BE2C (cell line): Measurements from ENCODE around the gene EPB42.

Experiments used
- DNase-seq: peaks from one replicate; pipeline ENCODE4 v3.0.0-alpha.2; 2020
- H3K27me3 ChIP-seq: fragments of 250-450 bp; sonication (Bioruptor Pico); 2 replicates; pipeline ENCODE4 v1.5.1; 2020; ENCODE audit warnings: mild to moderate bottlenecking
- H3K36me3 ChIP-seq: fragments of 250-450 bp; sonication (Bioruptor Pico); 2 replicates; pipeline ENCODE4 v1.5.1; 2020; ENCODE audit warnings: mild to moderate bottlenecking
- H3K4me1 ChIP-seq: fragments of 250-450 bp; sonication (Bioruptor Pico); 2 replicates; pipeline ENCODE4 v1.5.1; 2020
- H3K4me3 ChIP-seq: 2 replicates; pipeline ENCODE4 v1.5.1; 2011; ENCODE audit warnings: low read depth, low read length
- H3K9me3 ChIP-seq: fragments of 250-450 bp; sonication (Bioruptor Pico); 2 replicates; pipeline ENCODE4 v1.5.1; 2020
- CTCF ChIP-seq: IDR thresholded peaks from 2 replicates; pipeline ENCODE4 v1.5.1; 2012; ENCODE audit warnings: mild to moderate bottlenecking, low read depth, low read length

The EPB42 gene

GRCh38 chr15:43249236-43249635 is 28.4 kb upstream of the EPB42 start:
- no peak for TF ChIP-seq CTCF
- Histone ChIP-seq H3K9me3 (no peaks in the 10 kb centered on the region), H3K36me3 (no peaks in the 10 kb centered on the region), H3K27me3 (no peaks in the 10 kb centered on the region), H3K4me3 (no peak overlapping the region), H3K4me1 (no peaks in the 10 kb centered on the region)
- DNase-seq = no peak

- Histone ChIP-seq H3K4me3 (no peak overlapping the region), H3K36me3 (no peaks in the 10 kb centered on the region), H3K27me3 (no peaks in the 10 kb centered on the region), H3K4me1 (no peaks in the 10 kb centered on the region), H3K9me3 (no peaks in the 10 kb centered on the region)
- TF ChIP-seq CTCF = no peak
- no peak for DNase-seq
These were observed 25.5 kb upstream of the EPB42 start for GRCh38 chr15:43246261-43246774.

- H3K4me3 ChIP-seq = no peak overlapping the region
- no peak for DNase-seq
- no peaks in the 10 kb centered on the region for H3K27me3 ChIP-seq
- no peaks in the 10 kb centered on the region for H3K36me3 ChIP-seq
- H3K4me1 ChIP-seq = no peaks in the 10 kb centered on the region
- TF ChIP-seq CTCF = no peak
- H3K9me3 ChIP-seq = no peaks in the 10 kb centered on the region
These were observed 23.3 kb upstream of the EPB42 start for GRCh38 chr15:43244092-43244491.

- TF ChIP-seq CTCF = no peak
- H3K4me3 ChIP-seq = no peak overlapping the region
- H3K27me3 ChIP-seq = no peaks in the 10 kb centered on the region
- DNase-seq = no peak
- no peaks in the 10 kb centered on the region for H3K9me3 ChIP-seq
- H3K36me3 ChIP-seq = no peaks in the 10 kb centered on the region
- no peaks in the 10 kb centered on the region for H3K4me1 ChIP-seq
These were observed 22.3 kb upstream of the EPB42 start for GRCh38 chr15:43243020-43243645.

- Histone ChIP-seq H3K36me3 (no peaks in the 10 kb centered on the region), H3K27me3 (no peaks in the 10 kb centered on the region), H3K4me3 (no peak overlapping the region), H3K4me1 (no peaks in the 10 kb centered on the region), H3K9me3 (no peaks in the 10 kb centered on the region)
- TF ChIP-seq CTCF = no peak
- no peak for DNase-seq
These were observed 21.8 kb upstream of the EPB42 start for GRCh38 chr15:43242616-43243015.

GRCh38 chr15:43241100-43241499 is 20.3 kb upstream of the EPB42 start:
- H3K36me3 ChIP-seq = no peaks in the 10 kb centered on the region
- no peak for DNase-seq
- TF ChIP-seq CTCF = no peak

More at GRCh38 chr15:43241100-43241499, 20.3 kb upstream of the EPB42 start:
- Histone ChIP-seq H3K9me3 (no peaks in the 10 kb centered on the region), H3K4me3 (no peak overlapping the region), H3K27me3 (no peaks in the 10 kb centered on the region), H3K4me1 (no peaks in the 10 kb centered on the region)
